SK-N-SH (cell line): ENCODE data around the gene EGF. TPM values are rescaled to one million over a fixed set of nuclear protein-coding genes. Genes with fewer than 3 reads are reported as not detected.

Experiments
- CTCF ChIA-PET: fragments of 300-600, 350-600 bp; formaldehyde crosslinking; extraction: SDS; loops from one replicate; lab custom pipeline; 2021; lab: Yijun Ruan, JAX
- POLR2A ChIA-PET: fragments of 350-600 bp; sonication (Branson Sonifier 250); formaldehyde crosslinking; extraction: SDS; loops from one replicate; lab custom pipeline; 2020; ENCODE audit warnings: antibody characterized with exemption, inconsistent platforms; lab: Yijun Ruan, JAX
- DNase-seq: peaks from one replicate; pipeline ENCODE4 v3.0.0; 2012
- H2AFZ ChIP-seq: fragments of 200-600 bp; sonication (generic); 2 replicates; pipeline ENCODE4 v1.8.1; 2016; ENCODE audit warnings: antibody characterized with exemption, mild to moderate bottlenecking, low read depth
- H3F3A ChIP-seq: fragments of 200-600 bp; sonication (generic); replicated peaks from 2 replicates; pipeline ENCODE3; 2016; ENCODE audit warnings: antibody characterized with exemption, mild to moderate bottlenecking; ENCODE audit not compliant: insufficient read depth
- H3K27ac ChIP-seq, 2 experiments: fragments of 200-500 bp in 1 of 2; fragments of 200-600 bp in 1 of 2; sonication (Bioruptor generic) in 1 of 2; sonication (generic), shearing (Covaris generic) in 1 of 2; 2 replicates each; pipeline versions ENCODE4 v1.5.1 to v1.6.1; 2014 to 2016; ENCODE audit warnings: low read depth in 2 of 2, inconsistent platforms in 1 of 2, low read length in 1 of 2, mild to moderate bottlenecking in 1 of 2, mixed read lengths in 1 of 2
- H3K27me3 ChIP-seq: fragments of 200-600 bp; sonication (generic), shearing (Covaris generic); 2 replicates; pipeline ENCODE4 v1.6.1; 2016; ENCODE audit warnings: mixed run types; ENCODE audit not compliant: insufficient read depth
- H3K36me3 ChIP-seq, 2 experiments: fragments of 200-500 bp in 1 of 2; fragments of 200-600 bp in 1 of 2; sonication (Bioruptor generic) in 1 of 2; sonication (generic) in 1 of 2; replicated peaks in 1 of 2; 2 replicates each; pipeline versions ENCODE3 to v1.5.1; 2014 to 2016; ENCODE audit warnings: low read length in 1 of 2, mild to moderate bottlenecking in 1 of 2; ENCODE audit not compliant: insufficient read depth in 2 of 2, control insufficient read depth in 1 of 2
- H3K4me1 ChIP-seq, 2 experiments: fragments of 200-500 bp in 1 of 2; fragments of 200-600 bp in 1 of 2; sonication (Bioruptor generic) in 1 of 2; sonication (generic), shearing (Covaris generic) in 1 of 2; 2 replicates each; pipeline versions ENCODE4 v1.5.1 to v1.6.1; 2014 to 2016; ENCODE audit warnings: low read depth in 1 of 2, low read length in 1 of 2, mixed run types in 1 of 2; ENCODE audit not compliant: insufficient read depth in 2 of 2, control insufficient read depth in 1 of 2
- H3K4me2 ChIP-seq: fragments of 200-600 bp; sonication (generic), shearing (Covaris generic); 2 replicates; pipeline ENCODE4 v1.6.1; 2017; ENCODE audit warnings: mixed run types
- H3K4me3 ChIP-seq, 2 experiments: fragments of 200-500 bp in 1 of 2; fragments of 200-600 bp in 1 of 2; sonication (Bioruptor generic) in 1 of 2; sonication (generic), shearing (Covaris generic) in 1 of 2; 2 replicates each; pipeline versions ENCODE4 v1.5.1 to v1.8.1; 2014 to 2016; ENCODE audit warnings: low read depth in 2 of 2, inconsistent platforms in 1 of 2, low read length in 1 of 2, mild to moderate bottlenecking in 1 of 2, mixed read lengths in 1 of 2, moderate library complexity in 1 of 2
- H3K79me2 ChIP-seq: fragments of 200-600 bp; sonication (generic); 2 replicates; pipeline ENCODE4 v1.8.1; 2017; ENCODE audit warnings: mild to moderate bottlenecking; ENCODE audit not compliant: insufficient read depth
- H3K9ac ChIP-seq: fragments of 200-600 bp; sonication (generic); 2 replicates; pipeline ENCODE4 v1.6.1; 2017; ENCODE audit warnings: mixed run types
- H3K9me2 ChIP-seq: fragments of 200-600 bp; sonication (generic); 2 replicates; pipeline ENCODE4 v1.6.1; 2017; ENCODE audit warnings: mixed run types
- H3K9me3 ChIP-seq: fragments of 200-600 bp; sonication (generic); 2 replicates; pipeline ENCODE4 v1.6.1; 2017; ENCODE audit warnings: mixed run types, mild to moderate bottlenecking, moderate library complexity
- H4K20me1 ChIP-seq: fragments of 200-600 bp; sonication (generic); 2 replicates; pipeline ENCODE4 v1.6.1; 2017; ENCODE audit warnings: mild to moderate bottlenecking, mixed run types; ENCODE audit not compliant: insufficient read depth
- CHD2 ChIP-seq: fragments of 150-350 bp; IDR thresholded peaks from 2 replicates; pipeline ENCODE4 v1.6.1; 2018; ENCODE audit warnings: low read length; ENCODE audit not compliant: partially characterized antibody
- ELF1 ChIP-seq: IDR thresholded peaks from 2 replicates; pipeline ENCODE4 v1.4.0; 2012
- EP300 ChIP-seq, 2 experiments: IDR thresholded peaks; 2 replicates each; pipeline versions ENCODE4 v1.4.0 to v1.6.1; 2012; ENCODE audit warnings: borderline replicate concordance in 1 of 2, low read depth in 1 of 2, low read length in 1 of 2
- EZH2phosphoT487 ChIP-seq: fragments of 200-600 bp; sonication (generic); IDR thresholded peaks from 2 replicates; pipeline ENCODE4 v1.6.1; 2017; ENCODE audit warnings: low read depth, mixed run types, mild to moderate bottlenecking, antibody characterized with exemption, moderate library complexity, borderline replicate concordance
- FOXJ3 ChIP-seq: sonication (generic); formaldehyde crosslinking; IDR thresholded peaks from 2 replicates; pipeline ENCODE4 v1.5.1; 2020; ENCODE audit warnings: mild to moderate bottlenecking, missing genetic modification reagents
- IRF3 ChIP-seq: fragments of 150-350 bp; IDR thresholded peaks from 2 replicates; pipeline ENCODE4 v1.6.1; 2016; ENCODE audit warnings: mild to moderate bottlenecking, low read depth, low read length
- NFIC ChIP-seq: IDR thresholded peaks from 2 replicates; pipeline ENCODE4 v1.4.0; 2012; ENCODE audit warnings: borderline replicate concordance
- NRF1 ChIP-seq: IDR thresholded peaks from 2 replicates; pipeline ENCODE4 v1.6.1; 2012; ENCODE audit warnings: low read depth, mild to moderate bottlenecking, low read length
- POLR2AphosphoS5 ChIP-seq: IDR thresholded peaks from 2 replicates; pipeline ENCODE4 v1.6.1; 2012; ENCODE audit warnings: low read depth, low read length
- RAD21 ChIP-seq: IDR thresholded peaks from 2 replicates; pipeline ENCODE4 v1.6.1; 2012; ENCODE audit warnings: mild to moderate bottlenecking, low read length
- RFX5 ChIP-seq: IDR thresholded peaks from 2 replicates; pipeline ENCODE4 v1.6.1; 2012; ENCODE audit warnings: mild to moderate bottlenecking, improper control_type of control experiment, low read length
- YY1 ChIP-seq: IDR thresholded peaks from 2 replicates; pipeline ENCODE4 v1.4.0; 2012; ENCODE audit warnings: low read depth, mild to moderate bottlenecking
- WGBS: methylation state at CpG from one replicate; pipeline ENCODE4 v1.1.6; 2017; ENCODE audit warnings: low lambda C conversion rate; 5-methylcytosine and 5-hydroxymethylcytosine counted together
- polyA plus RNA-seq, 3 experiments: library from polyadenylated mRNA; depleted of rRNA; stranded (reverse); fragments of >200 nt; gene quantifications; 2 replicates each; pipeline ENCODE4 v1.2.3, GENCODE V29; 2012
- TF ChIP-seq, protein P1 (sequence below): IDR thresholded peaks from 2 replicates; pipeline ENCODE4 v1.6.1; 2012; ENCODE audit warnings: mild to moderate bottlenecking, low read depth, low read length, moderate library complexity
- TF ChIP-seq, protein P2 (sequence below): fragments of 150-350 bp; IDR thresholded peaks from 2 replicates; pipeline ENCODE4 v1.6.1; 2017; ENCODE audit warnings: antibody characterized with exemption, low read length, low read depth, borderline replicate concordance
- TF ChIP-seq, protein P3 (sequence below): IDR thresholded peaks from 2 replicates; pipeline ENCODE4 v1.4.0; 2012; ENCODE audit warnings: low read depth

EGF gene
- polyA plus RNA-seq, 1 of the 3 experiments (the other 2 are of a cell fraction), result 0.89 TPM

- H3K27me3 ChIP-seq, result no peaks in the 10 kb centered on the region
- no peak overlapping the region for H3K27ac ChIP-seq
- H3K9me2 ChIP-seq, result no peaks in the 10 kb centered on the region
- no peaks in the 10 kb centered on the region for H3K9me3 ChIP-seq
- H3K4me2 ChIP-seq, result no peak overlapping the region
- TF ChIP-seq RFX5, result no peak
- no peak for TF ChIP-seq EP300 (IDR thresholded peaks at IDR 0.05; ENCODE audit: borderline replicate concordance in 1 of 2, low read depth in 1 of 2, low read length in 1 of 2)
- no peak for TF ChIP-seq ELF1
- TF ChIP-seq, protein P1, sequence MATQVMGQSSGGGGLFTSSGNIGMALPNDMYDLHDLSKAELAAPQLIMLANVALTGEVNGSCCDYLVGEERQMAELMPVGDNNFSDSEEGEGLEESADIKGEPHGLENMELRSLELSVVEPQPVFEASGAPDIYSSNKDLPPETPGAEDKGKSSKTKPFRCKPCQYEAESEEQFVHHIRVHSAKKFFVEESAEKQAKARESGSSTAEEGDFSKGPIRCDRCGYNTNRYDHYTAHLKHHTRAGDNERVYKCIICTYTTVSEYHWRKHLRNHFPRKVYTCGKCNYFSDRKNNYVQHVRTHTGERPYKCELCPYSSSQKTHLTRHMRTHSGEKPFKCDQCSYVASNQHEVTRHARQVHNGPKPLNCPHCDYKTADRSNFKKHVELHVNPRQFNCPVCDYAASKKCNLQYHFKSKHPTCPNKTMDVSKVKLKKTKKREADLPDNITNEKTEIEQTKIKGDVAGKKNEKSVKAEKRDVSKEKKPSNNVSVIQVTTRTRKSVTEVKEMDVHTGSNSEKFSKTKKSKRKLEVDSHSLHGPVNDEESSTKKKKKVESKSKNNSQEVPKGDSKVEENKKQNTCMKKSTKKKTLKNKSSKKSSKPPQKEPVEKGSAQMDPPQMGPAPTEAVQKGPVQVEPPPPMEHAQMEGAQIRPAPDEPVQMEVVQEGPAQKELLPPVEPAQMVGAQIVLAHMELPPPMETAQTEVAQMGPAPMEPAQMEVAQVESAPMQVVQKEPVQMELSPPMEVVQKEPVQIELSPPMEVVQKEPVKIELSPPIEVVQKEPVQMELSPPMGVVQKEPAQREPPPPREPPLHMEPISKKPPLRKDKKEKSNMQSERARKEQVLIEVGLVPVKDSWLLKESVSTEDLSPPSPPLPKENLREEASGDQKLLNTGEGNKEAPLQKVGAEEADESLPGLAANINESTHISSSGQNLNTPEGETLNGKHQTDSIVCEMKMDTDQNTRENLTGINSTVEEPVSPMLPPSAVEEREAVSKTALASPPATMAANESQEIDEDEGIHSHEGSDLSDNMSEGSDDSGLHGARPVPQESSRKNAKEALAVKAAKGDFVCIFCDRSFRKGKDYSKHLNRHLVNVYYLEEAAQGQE, result no peak
- TF ChIP-seq IRF3, result no peak
- TF ChIP-seq RAD21, result no peak
- TF ChIP-seq NFIC, result no peak
- no peak for TF ChIP-seq YY1
- TF ChIP-seq FOXJ3 (CRISPR knock-in tag), result no peak
- TF ChIP-seq POLR2AphosphoS5, result no peak
- TF ChIP-seq CHD2, result no peak
- TF ChIP-seq, protein P2, sequence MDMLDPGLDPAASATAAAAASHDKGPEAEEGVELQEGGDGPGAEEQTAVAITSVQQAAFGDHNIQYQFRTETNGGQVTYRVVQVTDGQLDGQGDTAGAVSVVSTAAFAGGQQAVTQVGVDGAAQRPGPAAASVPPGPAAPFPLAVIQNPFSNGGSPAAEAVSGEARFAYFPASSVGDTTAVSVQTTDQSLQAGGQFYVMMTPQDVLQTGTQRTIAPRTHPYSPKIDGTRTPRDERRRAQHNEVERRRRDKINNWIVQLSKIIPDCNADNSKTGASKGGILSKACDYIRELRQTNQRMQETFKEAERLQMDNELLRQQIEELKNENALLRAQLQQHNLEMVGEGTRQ, result no peak
- TF ChIP-seq NRF1, result no peak
- TF ChIP-seq, protein P3, sequence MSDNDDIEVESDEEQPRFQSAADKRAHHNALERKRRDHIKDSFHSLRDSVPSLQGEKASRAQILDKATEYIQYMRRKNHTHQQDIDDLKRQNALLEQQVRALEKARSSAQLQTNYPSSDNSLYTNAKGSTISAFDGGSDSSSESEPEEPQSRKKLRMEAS, result no peak
- no peak for TF ChIP-seq EZH2phosphoT487
- DNase-seq, result no peak
- no peaks in the 10 kb centered on the region for H3K36me3 ChIP-seq
- H3K79me2 ChIP-seq, result no peaks in the 10 kb centered on the region
- no peaks in the 10 kb centered on the region for H3F3A ChIP-seq
- ChIA-PET POLR2A (no interaction called here), CTCF (no interaction called here)
- H3K9ac ChIP-seq, result no peak overlapping the region
- no peaks in the 10 kb centered on the region for H3K4me1 ChIP-seq
- no peak overlapping the region for H2AFZ ChIP-seq
- WGBS, result 50% methylated on average over 2 of the region's 2 CpGs
- H3K4me3 ChIP-seq, result no peak overlapping the region
- no peaks in the 10 kb centered on the region for H4K20me1 ChIP-seq
Measured at GRCh38 chr4:109872065-109872464, 40.6 kb upstream of the EGF start.
